GM12874 (cell line): ENCODE data around the gene C3orf49.

ENCODE experiments used
- CTCF ChIP-seq: IDR thresholded peaks from 2 replicates; pipeline ENCODE4 v1.5.1; 2011; ENCODE audit warnings: low read depth, mild to moderate bottlenecking, control low read depth, low read length, moderate library complexity; ENCODE audit not compliant: insufficient read depth

C3orf49 gene

GRCh38 chr3:63849175-63849574 lies 30.1 kb downstream of the C3orf49 start:
- TF ChIP-seq CTCF = no peak

DNA sequence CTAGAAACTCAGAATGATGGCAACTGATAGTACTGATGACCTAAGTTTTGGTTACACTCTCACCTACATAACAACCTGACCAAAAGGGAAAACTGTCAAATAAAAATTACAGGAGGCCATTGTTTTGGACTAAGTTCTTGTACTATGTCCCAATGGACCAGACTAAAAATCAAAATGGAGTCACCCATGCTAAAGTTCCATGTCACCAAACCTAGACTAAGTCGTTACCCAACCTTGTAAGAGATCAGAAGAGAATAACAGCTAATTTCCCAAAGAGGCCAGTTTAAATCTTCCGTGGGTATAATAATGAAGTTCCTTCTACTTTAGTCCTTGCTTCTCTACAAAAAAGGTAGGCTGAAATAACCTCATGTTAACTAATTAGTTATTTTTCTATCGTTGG lies 32.2 kb downstream of the C3orf49 start:
- TF ChIP-seq CTCF = no peak

- TF ChIP-seq CTCF = no peak
Measured at GRCh38 chr3:63853106-63853505, 34.0 kb downstream of the C3orf49 start.

GRCh38 chr3:63855333-63855940 lies 36.3 kb downstream of the C3orf49 start:
- TF ChIP-seq CTCF = no peak

DNA sequence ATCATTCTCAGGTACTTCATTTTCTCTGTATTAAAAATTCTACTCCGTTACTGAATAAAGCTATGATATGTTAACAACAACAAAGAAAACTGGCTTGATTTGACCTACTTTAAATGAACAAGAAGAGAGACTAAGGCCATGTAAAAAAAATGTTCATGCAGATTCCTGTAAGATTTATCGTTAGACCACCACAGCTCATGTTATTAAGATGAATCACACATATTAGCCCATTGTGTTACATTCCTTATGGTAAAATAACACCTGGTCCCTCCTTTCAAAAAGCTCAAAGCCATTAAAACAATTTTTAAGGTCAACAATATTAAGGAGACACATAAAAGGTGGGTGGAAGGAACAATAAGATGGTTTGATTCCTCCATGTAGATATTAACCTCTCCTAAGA lies 38.2 kb downstream of the C3orf49 start:
- no peak for TF ChIP-seq CTCF

DNA sequence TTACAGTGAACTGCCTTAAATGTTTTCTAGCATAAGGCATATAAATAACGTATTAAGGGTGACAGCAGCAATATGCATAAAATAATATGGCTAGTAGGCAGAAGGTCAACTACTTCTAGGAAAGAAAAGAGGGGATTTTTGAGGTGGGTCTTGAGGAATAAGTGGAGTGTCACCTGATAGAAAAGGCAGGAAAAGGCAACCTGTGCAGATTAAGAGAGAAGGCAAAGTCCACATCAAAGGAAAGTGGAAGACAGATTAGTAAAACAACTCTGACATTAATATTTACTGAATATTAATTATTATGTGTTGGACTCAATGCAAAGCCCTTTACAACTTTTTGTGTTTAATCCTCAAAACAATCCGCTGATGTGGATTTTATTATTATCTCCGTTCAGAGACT lies 41.7 kb downstream of the C3orf49 start:
- TF ChIP-seq CTCF = no peak

DNA sequence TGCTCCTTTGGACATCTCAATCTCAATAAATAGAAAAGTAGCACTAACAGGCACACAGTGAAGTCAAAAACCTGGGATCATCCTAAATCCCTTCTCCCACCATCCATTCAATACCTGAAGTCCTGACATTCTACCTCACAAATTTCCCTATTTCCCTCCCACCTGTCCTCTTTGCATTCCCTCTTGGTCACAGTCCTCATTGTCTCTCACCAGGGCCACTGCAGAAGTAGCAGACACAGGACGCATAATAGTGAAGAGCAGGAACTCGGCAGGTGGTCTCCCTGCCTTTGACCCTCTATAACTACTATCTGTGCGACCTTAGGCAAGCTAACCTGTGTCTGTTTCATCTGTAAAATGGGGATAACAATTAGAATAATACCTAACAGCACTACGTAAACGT lies 42.2 kb downstream of the C3orf49 start:
- TF ChIP-seq CTCF = no peak

DNA sequence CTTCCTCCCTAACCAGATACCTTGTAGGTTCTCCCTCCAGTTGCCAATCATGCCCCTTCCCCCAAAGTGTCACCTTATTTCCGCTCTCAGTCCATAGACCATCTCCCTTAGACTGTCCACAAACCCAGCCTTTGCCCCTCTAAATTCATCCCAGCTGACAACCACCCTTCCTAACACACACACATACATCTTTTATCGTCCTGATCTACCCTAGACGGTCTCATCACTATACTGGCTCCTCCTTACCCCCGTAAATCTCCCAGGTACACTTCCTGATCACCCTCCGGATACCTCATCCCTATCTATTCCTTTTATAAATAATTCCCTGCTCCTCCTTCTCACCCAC lies 43.7 kb downstream of the C3orf49 start:
- TF ChIP-seq CTCF = no peak
